ENCODE measurements around the gene RTEL1.

- TF ChIP-seq CTCF (IDR thresholded peaks at IDR 0.05): no peak
- TF ChIP-seq POLR2A (IDR thresholded peaks at IDR 0.05): no peak
Observed at GRCh38 chr20:63681609-63682142, 23.6 kb downstream of the RTEL1 start.
